ENCODE results near the gene PLEKHN1.

PLEKHN1 gene

DNA sequence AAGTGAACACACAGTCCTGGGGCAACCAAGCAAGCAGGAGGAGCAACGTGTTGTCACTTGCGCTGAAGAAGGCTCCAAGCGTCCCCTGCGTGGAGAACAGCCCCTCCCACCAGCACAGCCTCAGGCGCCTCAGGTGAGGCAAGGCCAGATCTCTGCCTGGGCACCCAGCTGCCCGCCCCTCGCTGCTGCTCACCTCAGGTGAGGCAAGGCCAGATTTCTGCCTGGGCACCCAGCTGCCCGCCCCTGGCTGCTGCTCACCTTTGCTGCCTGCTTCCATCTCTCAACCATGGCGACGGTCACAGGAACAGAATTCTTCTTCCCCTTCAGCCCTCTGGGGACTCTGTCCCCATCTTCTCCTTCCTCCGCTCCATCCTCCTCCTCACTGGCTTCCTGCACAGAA, 9.6 kb upstream of the PLEKHN1 start:
- H3K27ac Mint-ChIP-seq = no peak overlapping the region
- TF ChIP-seq CTCF (IDR thresholded peaks at IDR 0.05; ENCODE audit: unreplicated experiment in 3 of 3) = no peak
- peaks cover 15% of the 10 kb centered on the region for H3K4me1 Mint-ChIP-seq

GRCh38 chr1:958823-959730, 7.2 kb upstream of the PLEKHN1 start, which contains the start of gene NOC2L:
Gene NOC2L (minus strand): TSS chr1:959256. CDS start chr1:959240, 16 bp downstream.
- Mint-ChIP-seq H3K4me1 (peaks cover 14% of the 10 kb centered on the region), H3K9me3 (no peaks in the 10 kb centered on the region), H3K27ac (no peak within 1 kb of the TSS)

More for the DNA sequence above, 9.6 kb upstream of the PLEKHN1 start:
- Mint-ChIP-seq H3K27me3 (ENCODE audit: low read depth) (no peaks in the 10 kb centered on the region), H3K4me3 (peak overlapping the region; percentile 57 to 79 (median 77)), H3K36me3 (ENCODE audit: low read depth) (peaks cover 25% of the 10 kb centered on the region), H3K9me3 (no peaks in the 10 kb centered on the region)

GRCh38 chr1:959731-960362, 6.4 kb upstream of the PLEKHN1 start:
- no peak for TF ChIP-seq CTCF (IDR thresholded peaks at IDR 0.05; ENCODE audit: unreplicated experiment in 3 of 3)
- H3K9me3 Mint-ChIP-seq = no peaks in the 10 kb centered on the region
- H3K4me3 Mint-ChIP-seq = peak overlapping the region; percentile 77 to 91 (median 86)
- H3K36me3 Mint-ChIP-seq (ENCODE audit: low read depth) = peaks cover 13% of the 10 kb centered on the region
- no peaks in the 10 kb centered on the region for H3K27me3 Mint-ChIP-seq (ENCODE audit: low read depth)
- H3K27ac Mint-ChIP-seq = no peak overlapping the region
- H3K4me1 Mint-ChIP-seq = peaks cover 14% of the 10 kb centered on the region

More at GRCh38 chr1:958823-959730, 7.2 kb upstream of the PLEKHN1 start, which contains the start of gene NOC2L:
- peak within 1 kb of the TSS; percentile 86 to 92 (median 91) for H3K4me3 Mint-ChIP-seq
- H3K36me3 Mint-ChIP-seq (ENCODE audit: low read depth) = peaks cover 18% of the 10 kb centered on the region
- H3K27me3 Mint-ChIP-seq (ENCODE audit: low read depth) = no peaks in the 10 kb centered on the region
- no peak for TF ChIP-seq CTCF (IDR thresholded peaks at IDR 0.05; ENCODE audit: unreplicated experiment in 3 of 3)

DNA sequence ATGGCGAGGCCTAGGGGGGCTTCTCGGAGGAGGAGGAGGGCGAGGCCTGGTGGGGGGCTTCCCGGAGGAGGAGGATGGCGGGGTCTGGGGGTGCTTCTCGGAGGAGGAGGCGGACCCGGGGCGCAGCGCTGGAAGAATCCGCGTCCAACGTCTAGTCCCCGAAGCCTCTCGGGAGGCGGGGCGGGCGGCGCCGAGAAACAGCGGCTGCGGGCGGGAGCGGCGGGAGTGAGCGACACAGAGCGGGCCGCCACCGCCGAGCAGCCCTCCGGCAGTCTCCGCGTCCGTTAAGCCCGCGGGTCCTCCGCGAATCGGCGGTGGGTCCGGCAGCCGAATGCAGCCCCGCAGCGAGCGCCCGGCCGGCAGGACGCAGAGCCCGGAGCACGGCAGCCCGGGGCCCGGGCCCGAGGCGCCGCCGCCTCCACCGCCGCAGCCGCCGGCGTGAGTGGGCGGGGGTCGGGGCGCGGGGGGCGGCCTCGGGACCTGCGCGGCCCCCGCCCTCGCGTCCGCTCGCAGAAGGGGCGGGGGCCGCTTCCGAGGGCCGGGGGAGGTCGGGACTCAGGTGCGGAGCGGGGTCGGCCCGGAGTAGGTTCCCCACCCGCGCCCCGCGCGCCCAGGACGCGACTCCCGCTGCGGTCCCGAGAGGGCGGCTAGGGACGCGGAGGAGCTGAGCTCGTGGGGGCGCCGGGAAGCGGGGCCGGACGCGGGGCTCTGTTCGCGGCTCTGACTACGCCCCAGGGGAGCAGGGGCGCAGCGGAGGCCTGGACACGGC, 5.7 kb upstream of the PLEKHN1 start, which contains the start of gene KLHL17:
Gene KLHL17 (plus strand): TSS at position 222 of the 769 bp plus-strand sequence. CDS start 110 bp downstream, at position 332.
- Mint-ChIP-seq H3K36me3 (ENCODE audit: low read depth) (peaks cover 10% of the 10 kb centered on the region), H3K4me1 (peaks cover 14% of the 10 kb centered on the region), H3K4me3 (peak within 1 kb of the TSS; percentile 80 to 91 (median 86)), H3K9me3 (no peaks in the 10 kb centered on the region), H3K27ac (no peak within 1 kb of the TSS), H3K27me3 (ENCODE audit: low read depth) (no peaks in the 10 kb centered on the region)
- TF ChIP-seq CTCF (IDR thresholded peaks at IDR 0.05; ENCODE audit: unreplicated experiment in 3 of 3) = no peak

GRCh38 chr1:961132-961669, 5.1 kb upstream of the PLEKHN1 start:
- no peak overlapping the region for H3K27ac Mint-ChIP-seq
- H3K9me3 Mint-ChIP-seq = no peaks in the 10 kb centered on the region
- peaks cover 14% of the 10 kb centered on the region for H3K4me1 Mint-ChIP-seq
- peaks cover 10% of the 10 kb centered on the region for H3K36me3 Mint-ChIP-seq (ENCODE audit: low read depth)
- peak overlapping the region; percentile 76 to 81 (median 80) for H3K4me3 Mint-ChIP-seq
- no peaks in the 10 kb centered on the region for H3K27me3 Mint-ChIP-seq (ENCODE audit: low read depth)
- TF ChIP-seq CTCF (IDR thresholded peaks at IDR 0.05; ENCODE audit: unreplicated experiment in 3 of 3) = no peak

All from nephron (organoid).